CD8-positive, alpha-beta memory T cell (primary cell): ENCODE measurements around the gene TTYH1. TPM values are rescaled to one million over a fixed set of nuclear protein-coding genes. Genes with fewer than 3 reads are reported as not detected.

Experiments
- CTCF ChIA-PET: fragments of 350-600 bp; sonication (Branson Sonifier 250); formaldehyde crosslinking; loops from one replicate; lab custom pipeline; 2021; ENCODE audit warnings: antibody characterized with exemption; lab: Charles Lee
- POLR2A ChIA-PET: fragments of 350-600 bp; sonication (Branson Sonifier 250); formaldehyde crosslinking; loops from one replicate; lab custom pipeline; 2021; ENCODE audit warnings: antibody characterized with exemption; lab: Charles Lee
- DNase-seq, 5 donors: peaks; one replicate each; pipeline versions ENCODE4 v3.0.0 to v3.0.0-alpha.2; 2020 to 2022; ENCODE audit warnings: mixed read lengths in 1 of 5
- H3K27ac ChIP-seq: one replicate; pipeline ENCODE4 v1.7.0; 2013; ENCODE audit warnings: low read depth, mild to moderate bottlenecking, low read length, moderate library complexity
- H3K27me3 ChIP-seq: 2 replicates; pipeline ENCODE4 v1.7.0; 2013; ENCODE audit warnings: low read length, mild to moderate bottlenecking; ENCODE audit not compliant: insufficient read depth, poor library complexity, severe bottlenecking
- H3K36me3 ChIP-seq: 2 replicates; pipeline ENCODE4 v1.7.0; 2013; ENCODE audit warnings: mild to moderate bottlenecking, low read length, moderate library complexity; ENCODE audit not compliant: insufficient read depth
- H3K4me1 ChIP-seq: 2 replicates; pipeline ENCODE4 v1.7.0; 2013; ENCODE audit warnings: mild to moderate bottlenecking, low read length, moderate library complexity; ENCODE audit not compliant: insufficient read depth
- H3K4me3 ChIP-seq: 2 replicates; pipeline ENCODE4 v1.7.0; 2013; ENCODE audit warnings: mild to moderate bottlenecking, low read length
- H3K9me3 ChIP-seq: 2 replicates; pipeline ENCODE4 v1.7.0; 2013; ENCODE audit warnings: mild to moderate bottlenecking, low read length
- H3K27ac Mint-ChIP-seq, 8 donors: one replicate each; pipeline ENCODE4 v1.8.0; 2020 to 2021; ENCODE audit warnings: mixed read lengths in 8 of 8, mild to moderate bottlenecking in 6 of 8, inconsistent platforms in 3 of 8, moderate library complexity in 3 of 8
- H3K27me3 Mint-ChIP-seq, 2 donors: one replicate each; pipeline ENCODE4 v1.8.0; 2020 to 2021; ENCODE audit warnings: mixed read lengths in 2 of 2, mild to moderate bottlenecking in 1 of 2, moderate library complexity in 1 of 2
- H3K36me3 Mint-ChIP-seq, 3 donors: one replicate each; pipeline ENCODE4 v1.8.0; 2020 to 2021; ENCODE audit warnings: mixed read lengths in 3 of 3, inconsistent platforms in 1 of 3, mild to moderate bottlenecking in 1 of 3
- H3K4me1 Mint-ChIP-seq, 3 donors: one replicate each; pipeline ENCODE4 v1.8.0; 2020 to 2021; ENCODE audit warnings: mixed read lengths in 3 of 3, inconsistent platforms in 1 of 3, mild to moderate bottlenecking in 1 of 3
- H3K4me3 Mint-ChIP-seq, 7 donors: one replicate each; pipeline ENCODE4 v1.8.0; 2020 to 2021; ENCODE audit warnings: mixed read lengths in 7 of 7, mild to moderate bottlenecking in 6 of 7, moderate library complexity in 4 of 7, inconsistent platforms in 2 of 7
- H3K9me3 Mint-ChIP-seq, 5 donors: one replicate each; pipeline ENCODE4 v1.8.0; 2020 to 2022; ENCODE audit warnings: mixed read lengths in 5 of 5, mild to moderate bottlenecking in 3 of 5, moderate library complexity in 2 of 5, inconsistent platforms in 1 of 5
- polyA plus RNA-seq: library from polyadenylated mRNA; unstranded; fragments of 300-500 nt; fragmentation: Illumina TruSeq; gene quantifications from one replicate; pipeline ENCODE4 v1.2.3, GENCODE V29; 2021
- total RNA-seq, 2 experiments: library from RNA; stranded (reverse); gene quantifications; one replicate each; pipeline ENCODE4 v1.2.3, GENCODE V29; 2021

The TTYH1 gene
- total and polyA plus RNA-seq, 3 experiments from 2014 or later = 0.66 TPM; not detected in 2

GRCh38 chr19:54426291-54426931 is 11.1 kb downstream of the TTYH1 start:
- ChIA-PET POLR2A (no interaction called here), CTCF (no interaction called here)
- no peaks in the 10 kb centered on the region for H3K9me3 ChIP-seq
- Mint-ChIP-seq H3K27ac (no peak overlapping the region), H3K27me3 (peaks cover 37 to 41% of the 10 kb centered on the region in 2 donors), H3K4me1 (peaks cover 3 to 9% (median 5%) of the 10 kb centered on the region in 3 donors), H3K36me3 (no peaks in the 10 kb centered on the region), H3K4me3 (no peak overlapping the region), H3K9me3 (no peaks in the 10 kb centered on the region)
- H3K27me3 ChIP-seq = no peaks in the 10 kb centered on the region
- H3K4me1 ChIP-seq = peaks cover 11% of the 10 kb centered on the region
- no peaks in the 10 kb centered on the region for H3K36me3 ChIP-seq
- no peak overlapping the region for H3K27ac ChIP-seq
- no peak for DNase-seq
- H3K4me3 ChIP-seq = no peak overlapping the region

- H3K27ac ChIP-seq = no peak overlapping the region
- no peak for DNase-seq
- H3K9me3 ChIP-seq = no peaks in the 10 kb centered on the region
- POLR2A ChIA-PET = no interaction called here
- H3K36me3 ChIP-seq = no peaks in the 10 kb centered on the region
- Mint-ChIP-seq H3K4me3 (no peak overlapping the region), H3K27ac (peak overlapping the region in 1 of 8 donors; percentile 7), H3K27me3 (peaks cover 35 to 41% of the 10 kb centered on the region in 2 donors), H3K36me3 (no peaks in the 10 kb centered on the region), H3K9me3 (no peaks in the 10 kb centered on the region), H3K4me1 (peaks cover 3 to 13% (median 5%) of the 10 kb centered on the region in 3 donors)
- H3K27me3 ChIP-seq = no peaks in the 10 kb centered on the region
- CTCF ChIA-PET = interaction anchor here (1.2 kb wide), 1 partner anchor 31 kb away, joined by 3 read pairs; no protein-coding TSS in a partner anchor
- peaks cover 11% of the 10 kb centered on the region for H3K4me1 ChIP-seq
- no peak overlapping the region for H3K4me3 ChIP-seq
Observed at GRCh38 chr19:54427586-54427985, 12.3 kb downstream of the TTYH1 start.

- H3K4me1 ChIP-seq = peaks cover 11% of the 10 kb centered on the region
- H3K27ac Mint-ChIP-seq = no peak overlapping the region
- DNase-seq = no peak
- H3K27ac ChIP-seq = no peak overlapping the region
- H3K4me1 Mint-ChIP-seq = peaks cover 3 to 13% (median 5%) of the 10 kb centered on the region in 3 donors
- no peak overlapping the region for H3K4me3 ChIP-seq
- no peaks in the 10 kb centered on the region for H3K9me3 Mint-ChIP-seq
- H3K9me3 ChIP-seq = no peaks in the 10 kb centered on the region
- H3K27me3 Mint-ChIP-seq = peaks cover 30 to 35% of the 10 kb centered on the region in 2 donors
- no peaks in the 10 kb centered on the region for H3K27me3 ChIP-seq
- H3K4me3 Mint-ChIP-seq = no peak overlapping the region
- ChIA-PET POLR2A (no interaction called here), CTCF (interaction anchor here (1.2 kb wide), 1 partner anchor 30 kb away, joined by 3 read pairs; no protein-coding TSS in a partner anchor)
- no peaks in the 10 kb centered on the region for H3K36me3 ChIP-seq
- H3K36me3 Mint-ChIP-seq = no peaks in the 10 kb centered on the region
Observed at GRCh38 chr19:54428323-54429175, 13.3 kb downstream of the TTYH1 start.

- H3K27ac ChIP-seq = no peak overlapping the region
- no peaks in the 10 kb centered on the region for H3K36me3 ChIP-seq
- H3K27me3 Mint-ChIP-seq = peaks cover 28 to 31% of the 10 kb centered on the region in 2 donors
- H3K4me1 Mint-ChIP-seq = peaks cover 4 to 17% (median 7%) of the 10 kb centered on the region in 3 donors
- H3K4me3 Mint-ChIP-seq = peak overlapping the region in 1 of 7 donors; percentile 14
- H3K4me1 ChIP-seq = peaks cover 11% of the 10 kb centered on the region
- H3K9me3 ChIP-seq = no peaks in the 10 kb centered on the region
- no peaks in the 10 kb centered on the region for H3K27me3 ChIP-seq
- POLR2A ChIA-PET = no interaction called here
- no peak overlapping the region for H3K4me3 ChIP-seq
- H3K36me3 Mint-ChIP-seq = no peaks in the 10 kb centered on the region
- no peak overlapping the region for H3K27ac Mint-ChIP-seq
- no peaks in the 10 kb centered on the region for H3K9me3 Mint-ChIP-seq
- no peak for DNase-seq
- CTCF ChIA-PET = no interaction called here
Observed at GRCh38 chr19:54429176-54429495, 13.9 kb downstream of the TTYH1 start.

- ChIA-PET POLR2A (no interaction called here), CTCF (no interaction called here)
- no peak overlapping the region for H3K27ac ChIP-seq
- Mint-ChIP-seq H3K9me3 (no peaks in the 10 kb centered on the region), H3K27ac (no peak overlapping the region), H3K36me3 (no peaks in the 10 kb centered on the region), H3K4me1 (peaks cover 4 to 23% (median 11%) of the 10 kb centered on the region in 3 donors), H3K4me3 (peak overlapping the region in 3 of 7 donors; percentile 14 to 77 (median 32)), H3K27me3 (peaks cover 25% of the 10 kb centered on the region in 2 donors)
- H3K27me3 ChIP-seq = no peaks in the 10 kb centered on the region
- H3K4me3 ChIP-seq = no peak overlapping the region
- H3K9me3 ChIP-seq = no peaks in the 10 kb centered on the region
- H3K4me1 ChIP-seq = peaks cover 11% of the 10 kb centered on the region
- no peak for DNase-seq
- H3K36me3 ChIP-seq = no peaks in the 10 kb centered on the region
Observed at GRCh38 chr19:54429545-54430227, 14.4 kb downstream of the TTYH1 start.

GRCh38 chr19:54430306-54431254 is 15.3 kb downstream of the TTYH1 start:
- Histone ChIP-seq H3K9me3 (no peaks in the 10 kb centered on the region), H3K27me3 (no peaks in the 10 kb centered on the region), H3K4me3 (no peak overlapping the region), H3K4me1 (peaks cover 11% of the 10 kb centered on the region), H3K36me3 (no peaks in the 10 kb centered on the region), H3K27ac (no peak overlapping the region)
- ChIA-PET POLR2A (no interaction called here), CTCF (no interaction called here)
- Mint-ChIP-seq H3K4me3 (peak overlapping the region in 6 of 7 donors; percentile 32 to 84 (median 42)), H3K4me1 (peaks cover 10 to 29% (median 16%) of the 10 kb centered on the region in 3 donors), H3K27me3 (peaks cover 18 to 19% of the 10 kb centered on the region in 2 donors), H3K27ac (peak overlapping the region in 1 of 8 donors; percentile 84), H3K36me3 (no peaks in the 10 kb centered on the region), H3K9me3 (no peaks in the 10 kb centered on the region)
- DNase-seq = peak in 4 of 5 donors; percentile 25 to 40 (median 35)

GRCh38 chr19:54431255-54431838 is 16.1 kb downstream of the TTYH1 start:
- no peak overlapping the region for H3K4me3 ChIP-seq
- Mint-ChIP-seq H3K27ac (peak overlapping the region in 2 of 8 donors; percentile 20 to 84), H3K9me3 (no peaks in the 10 kb centered on the region), H3K27me3 (peaks cover 13 to 15% of the 10 kb centered on the region in 2 donors), H3K4me1 (peaks cover 10 to 32% (median 16%) of the 10 kb centered on the region in 3 donors), H3K36me3 (no peaks in the 10 kb centered on the region), H3K4me3 (peak overlapping the region in 6 of 7 donors; percentile 15 to 84 (median 42))
- no peak for DNase-seq
- H3K36me3 ChIP-seq = no peaks in the 10 kb centered on the region
- CTCF ChIA-PET = no interaction called here
- H3K9me3 ChIP-seq = no peaks in the 10 kb centered on the region
- H3K27ac ChIP-seq = no peak overlapping the region
- H3K4me1 ChIP-seq = peaks cover 11% of the 10 kb centered on the region
- H3K27me3 ChIP-seq = no peaks in the 10 kb centered on the region
- POLR2A ChIA-PET = no interaction called here
